NCI-H2029 (cell line): ENCODE results near the gene SLC23A2.
"Not testable (repeated sequence)": the region's sequence is repeated elsewhere in the genome, so short reads cannot be mapped to it uniquely, and the experiment has no call there.

Experiments used
- DNase-seq: peaks from one replicate; lab custom pipeline; 2025; lab: John Stamatoyannopoulos, UW

Gene SLC23A2

GRCh38 chr20:5001174-5002076 lies at the start of gene SLC23A2:
Gene SLC23A2, minus strand, starts transcription at chr20:5001510. Its CDS starts 68,948 bp downstream, at chr20:4932562.
- DNase-seq: peak; percentile 12

GRCh38 chr20:5046656-5047339 lies 45.5 kb upstream of the SLC23A2 start:
- no peak for DNase-seq

GRCh38 chr20:5045906-5046305 lies 44.6 kb upstream of the SLC23A2 start:
- DNase-seq: no peak

GRCh38 chr20:5044075-5044620 lies 42.8 kb upstream of the SLC23A2 start:
- DNase-seq: no peak

GRCh38 chr20:5041433-5041832 lies 40.1 kb upstream of the SLC23A2 start:
- no peak for DNase-seq

GRCh38 chr20:5040345-5040744 lies 39.0 kb upstream of the SLC23A2 start:
- no peak for DNase-seq

- no peak for DNase-seq
Observed at GRCh38 chr20:5039889-5040288, 38.6 kb upstream of the SLC23A2 start.

- no peak for DNase-seq
Observed at GRCh38 chr20:5039255-5039657, 37.9 kb upstream of the SLC23A2 start.

GRCh38 chr20:5036828-5037227 lies 35.5 kb upstream of the SLC23A2 start:
- DNase-seq: no peak

- DNase-seq: not testable (repeated sequence)
Observed at GRCh38 chr20:5035518-5035917, 34.2 kb upstream of the SLC23A2 start.

GRCh38 chr20:5033566-5033965 lies 32.3 kb upstream of the SLC23A2 start:
- DNase-seq: no peak

GRCh38 chr20:5031701-5032100 lies 30.4 kb upstream of the SLC23A2 start:
- not testable (repeated sequence) for DNase-seq

GRCh38 chr20:5031206-5031557 lies 29.9 kb upstream of the SLC23A2 start:
- no peak for DNase-seq

- DNase-seq: no peak
Observed at GRCh38 chr20:5030348-5031205, 29.3 kb upstream of the SLC23A2 start.

GRCh38 chr20:5028258-5029059 lies 27.1 kb upstream of the SLC23A2 start:
- not testable (repeated sequence) for DNase-seq

GRCh38 chr20:5024982-5025381 lies 23.7 kb upstream of the SLC23A2 start:
- DNase-seq: no peak

GRCh38 chr20:5024103-5024502 lies 22.8 kb upstream of the SLC23A2 start:
- DNase-seq: no peak

GRCh38 chr20:5023171-5023570 lies 21.9 kb upstream of the SLC23A2 start:
- not testable (repeated sequence) for DNase-seq

GRCh38 chr20:5020760-5021159 lies 19.4 kb upstream of the SLC23A2 start:
- DNase-seq: no peak

GRCh38 chr20:5013682-5014447 lies 12.6 kb upstream of the SLC23A2 start:
- no peak for DNase-seq
